ENCODE measurements around the gene FIS1.
A peak's percentile ranks its signal among the peaks of the same experiment; 100 is the strongest.
"Not testable (repeated sequence)": the region's sequence is repeated elsewhere in the genome, so short reads cannot be mapped to it uniquely, and the experiment has no call there.

Gene FIS1

DNA sequence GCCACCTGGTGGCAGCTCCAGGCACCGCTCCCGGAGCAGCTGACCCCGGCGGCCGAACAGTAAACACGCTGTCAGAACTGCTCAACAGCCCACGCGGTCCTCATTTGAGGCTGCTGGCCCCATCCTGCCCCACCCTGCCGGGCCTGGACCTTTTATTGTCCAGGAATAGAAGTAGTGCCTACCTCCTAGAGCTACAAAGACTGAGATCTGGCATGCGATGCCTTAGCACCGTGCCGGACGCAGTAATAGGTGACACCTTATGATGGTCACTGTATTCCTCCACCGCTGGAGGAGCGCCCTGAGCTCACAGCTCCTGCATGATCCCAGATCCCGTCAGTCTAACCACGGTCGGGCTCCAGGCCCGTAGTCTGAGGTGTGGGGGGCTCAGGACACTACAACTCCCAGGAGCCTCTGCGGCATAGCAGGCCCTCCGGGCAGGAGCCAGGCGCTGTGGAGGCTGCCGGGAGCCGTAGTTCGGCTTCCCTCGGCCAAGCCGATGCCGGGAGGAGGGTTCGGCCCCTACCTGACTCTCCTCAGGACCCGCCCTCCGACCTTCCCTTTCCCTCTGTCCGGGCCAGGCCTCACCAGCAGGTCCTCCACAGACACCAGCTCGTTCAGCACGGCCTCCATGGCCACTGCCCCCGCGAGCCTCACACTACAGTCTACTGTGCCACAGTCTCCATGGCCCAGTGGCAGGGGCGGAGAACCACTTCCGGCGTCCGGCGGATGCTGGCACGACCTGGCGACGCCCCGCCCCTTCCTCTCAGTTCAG lies at the start of gene FIS1:
Gene FIS1, minus strand, starts transcription at position 707 of the 772 bp plus-strand sequence. Its CDS starts 77 bp downstream, at position 630.
- peak; percentile 96 for DNase-seq (ENCODE audit: low spot score)

DNA sequence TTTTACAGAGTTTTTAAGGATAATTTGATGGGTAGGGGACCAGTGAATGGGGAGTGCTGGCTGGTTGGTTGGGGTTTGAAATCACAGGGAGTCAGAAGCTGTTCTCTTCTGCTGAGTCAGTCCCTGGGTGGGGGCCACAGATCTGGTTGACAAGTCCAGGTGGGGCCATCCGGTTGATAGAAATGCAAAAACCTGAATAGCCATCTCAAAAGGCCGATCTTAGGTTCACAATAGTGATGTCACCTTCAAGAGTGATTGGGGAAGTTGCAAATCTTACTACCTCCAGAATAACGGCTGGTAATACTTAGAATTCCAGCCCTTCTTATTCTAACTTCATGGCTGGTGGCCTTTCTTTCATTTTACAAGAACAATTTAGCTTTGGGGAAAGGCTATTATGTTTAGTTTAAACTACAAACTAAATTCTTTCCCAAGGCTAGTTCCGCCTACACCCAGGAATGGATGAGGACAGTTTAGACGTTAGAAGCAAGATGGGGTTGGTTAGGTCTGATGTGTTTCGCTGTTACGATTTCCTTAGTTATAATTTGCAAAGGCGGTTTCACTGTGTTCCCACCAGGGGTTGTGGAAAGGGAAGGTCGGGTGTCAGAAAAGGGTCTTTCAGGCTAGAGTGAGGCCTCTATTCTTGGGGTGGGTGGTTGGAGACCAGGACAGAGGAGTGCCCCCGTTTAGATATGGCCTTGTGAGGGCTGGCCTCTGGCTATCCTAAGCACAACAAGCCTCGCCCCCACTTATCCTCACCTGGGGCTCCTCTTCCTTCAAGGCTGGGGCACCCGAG lies 49.4 kb upstream of the FIS1 start:
- DNase-seq (ENCODE audit: low spot score) = no peak

DNA sequence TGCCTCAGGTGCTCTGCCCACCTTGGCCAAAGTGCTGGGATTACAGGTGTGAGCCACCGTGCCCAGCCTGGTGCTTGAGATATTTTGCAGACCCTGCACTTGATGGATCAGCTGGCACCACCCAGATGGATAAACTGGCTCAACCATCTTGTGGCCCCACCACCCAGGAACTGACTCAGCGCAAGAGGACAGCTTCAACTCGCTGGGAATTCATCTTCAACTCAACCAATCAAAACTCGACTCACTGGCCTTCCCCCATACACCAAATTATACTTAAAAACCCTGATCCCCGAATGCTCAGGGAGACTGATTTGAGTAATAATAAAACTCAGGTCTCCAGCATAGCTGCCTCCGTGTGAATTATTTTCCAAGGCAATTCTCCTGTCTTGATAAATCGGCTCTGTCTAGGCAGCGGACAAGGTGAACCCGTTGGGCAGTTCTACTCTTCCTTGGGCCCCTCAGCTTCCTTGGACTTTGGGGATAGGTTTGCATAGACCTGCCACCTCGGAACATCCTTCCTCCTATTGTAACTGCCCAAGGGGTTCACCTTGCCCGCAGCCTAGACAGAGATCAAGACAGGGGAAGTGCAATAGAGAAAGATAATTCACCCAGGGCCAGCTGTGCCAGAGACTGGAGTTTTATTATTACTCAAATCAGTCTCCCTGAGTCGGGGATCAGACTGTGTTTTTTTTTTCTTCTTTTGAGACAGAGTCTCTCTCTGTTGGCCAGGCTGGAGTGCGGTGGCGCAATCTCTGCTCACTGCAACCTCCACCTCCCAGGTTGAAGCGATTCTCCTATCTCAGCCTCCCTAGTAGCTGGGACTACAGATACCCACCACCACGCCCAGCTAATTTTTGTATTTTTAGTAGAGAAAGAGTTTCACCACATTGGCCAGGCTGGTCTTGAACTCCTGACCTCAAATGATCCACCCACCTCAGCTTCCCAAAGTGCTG lies 48.5 kb upstream of the FIS1 start:
- not testable (repeated sequence) for DNase-seq (ENCODE audit: low spot score)

- DNase-seq (ENCODE audit: low spot score) = not testable (repeated sequence)
Measured at GRCh38 chr7:101292566-101292965, 47.7 kb upstream of the FIS1 start.

DNA sequence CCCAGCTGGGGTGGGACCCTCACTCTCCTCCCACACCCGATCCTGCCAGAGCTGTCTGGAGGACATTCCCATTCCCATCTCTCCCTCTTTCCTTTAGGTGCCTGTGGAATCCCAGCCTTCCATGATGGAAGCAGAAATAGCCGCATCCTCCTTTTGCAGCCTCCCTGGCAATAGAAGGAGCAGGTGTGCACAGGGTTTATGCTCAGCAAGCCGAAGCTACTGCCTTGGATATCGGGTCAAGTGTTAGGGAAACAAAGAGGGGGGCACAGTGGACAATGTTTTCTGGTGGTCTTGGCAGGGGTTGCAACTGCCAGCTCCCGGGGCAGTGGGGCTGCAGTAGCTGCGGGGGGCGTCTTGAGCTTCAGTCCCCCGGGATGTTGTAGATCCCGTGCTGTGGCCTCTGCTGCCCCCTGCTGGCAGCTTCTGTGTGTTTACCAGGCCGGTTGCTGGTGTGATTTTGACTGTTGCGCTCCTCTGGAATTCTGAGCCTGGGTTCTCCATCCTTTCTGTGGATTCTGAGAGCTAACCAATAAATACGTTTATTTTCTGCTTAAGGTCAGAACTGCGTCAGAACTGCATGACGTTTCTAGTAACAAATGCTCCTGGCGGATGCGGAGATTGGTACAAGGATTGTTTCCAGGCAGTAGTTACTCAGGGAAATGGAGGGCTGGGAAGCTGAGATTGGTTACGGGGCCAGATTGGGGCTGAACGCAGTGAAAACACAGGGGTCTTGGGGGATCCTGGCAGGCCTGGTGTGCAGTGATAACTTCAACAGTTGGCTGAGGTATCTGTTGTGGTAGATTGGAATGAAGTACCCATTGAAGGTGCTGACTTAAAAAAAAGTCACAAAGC lies 45.5 kb upstream of the FIS1 start:
- peak; percentile 50 for DNase-seq (ENCODE audit: low spot score)

DNA sequence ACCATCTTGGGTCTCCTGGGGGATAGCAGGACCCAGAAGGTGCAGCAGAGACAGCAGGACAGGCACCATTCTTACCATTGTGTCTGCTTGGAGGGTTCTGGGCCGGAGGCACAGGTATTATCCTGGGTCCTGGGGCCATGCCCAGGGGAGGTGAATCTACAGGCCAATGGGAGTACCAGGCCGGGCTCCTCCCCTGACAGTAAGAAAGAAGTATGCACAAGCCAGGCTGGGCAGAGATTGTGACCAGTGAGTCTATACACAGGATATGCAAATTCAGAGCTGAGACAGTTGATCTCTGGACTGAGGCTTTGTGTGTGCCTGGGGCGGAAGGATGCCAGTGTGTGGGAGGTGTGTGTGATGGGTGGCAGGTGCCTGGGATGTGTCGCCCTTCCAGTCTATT lies 44.8 kb upstream of the FIS1 start:
- DNase-seq (ENCODE audit: low spot score) = not testable (repeated sequence)

DNA sequence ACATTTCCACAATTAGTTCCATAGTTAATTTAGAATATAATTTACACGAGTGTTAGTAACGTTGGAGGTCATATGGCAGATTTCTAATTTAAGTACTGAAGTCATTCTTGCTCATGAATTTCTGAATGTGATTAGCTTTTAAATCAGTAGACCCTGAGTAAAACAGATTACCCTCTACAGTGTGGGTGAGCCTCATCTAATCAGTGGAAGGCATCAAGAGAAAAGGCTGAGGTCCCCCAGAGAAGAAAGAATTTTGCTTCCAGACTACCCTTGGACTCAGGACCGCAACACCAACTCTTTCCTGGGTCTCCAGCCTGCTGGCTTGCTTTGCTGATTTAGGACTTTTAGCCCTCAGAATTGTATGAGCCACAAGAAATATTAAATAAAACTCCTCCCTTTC lies 43.6 kb upstream of the FIS1 start:
- DNase-seq (ENCODE audit: low spot score) = no peak

DNA sequence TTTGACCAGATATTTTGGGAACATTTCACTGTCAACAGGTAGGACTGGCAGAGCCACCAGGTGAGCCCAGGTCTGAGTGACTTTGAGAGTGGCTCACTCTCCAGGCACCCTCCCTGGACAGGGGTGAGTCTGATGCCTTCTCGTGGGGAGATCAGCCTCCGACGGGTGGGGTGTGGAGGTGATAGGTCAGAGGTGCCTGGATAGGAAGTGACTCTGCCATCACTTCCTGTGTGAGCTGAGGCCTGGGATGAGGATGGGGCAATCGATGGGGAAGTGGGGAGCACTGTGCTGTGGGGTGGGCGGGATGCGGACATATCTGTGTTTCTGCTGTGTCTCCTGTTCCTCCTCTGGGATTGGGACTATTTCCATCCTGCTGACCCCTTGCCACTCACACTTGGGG lies 42.2 kb upstream of the FIS1 start:
- DNase-seq (ENCODE audit: low spot score) = no peak

DNA sequence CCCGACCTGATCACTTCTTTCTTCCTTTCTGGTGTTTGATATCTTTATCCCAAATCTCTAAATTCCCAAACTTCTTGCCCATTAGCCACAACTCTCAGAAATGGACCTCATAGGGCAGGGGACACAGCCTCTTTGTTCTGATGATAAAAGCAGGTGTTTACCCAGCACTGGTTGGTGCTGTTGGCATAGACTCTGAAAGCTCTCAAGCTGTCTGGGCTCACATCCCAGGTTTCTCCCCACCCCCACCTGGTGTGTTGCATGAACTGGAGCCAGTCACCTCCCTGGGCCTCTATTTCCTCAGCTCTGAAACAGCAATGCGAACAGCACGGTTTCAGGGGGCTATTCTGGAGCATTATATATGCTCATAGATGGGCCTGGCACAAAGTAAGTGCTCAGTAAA lies 41.0 kb upstream of the FIS1 start:
- not testable (repeated sequence) for DNase-seq (ENCODE audit: low spot score)

DNA sequence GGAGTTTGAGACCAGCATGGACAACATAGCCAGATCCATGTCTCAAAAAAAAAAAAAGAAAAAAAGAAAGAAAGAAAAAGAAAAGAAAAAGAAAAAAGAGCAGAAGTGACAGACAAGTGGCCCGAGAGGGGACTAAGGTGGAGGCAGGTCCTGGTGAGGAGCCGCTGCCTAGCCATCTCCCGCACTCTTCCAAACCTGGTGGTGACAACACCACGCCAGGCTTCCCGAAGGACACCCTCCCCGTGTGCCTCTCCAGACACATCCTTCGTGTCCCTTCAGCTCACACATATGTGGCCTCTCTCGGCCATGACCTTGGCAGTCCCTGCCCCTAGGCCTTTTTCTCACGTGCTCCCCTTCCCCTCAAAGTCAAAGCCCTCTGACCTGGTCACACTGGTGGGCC lies 40.3 kb upstream of the FIS1 start:
- no peak for DNase-seq (ENCODE audit: low spot score)

DNA sequence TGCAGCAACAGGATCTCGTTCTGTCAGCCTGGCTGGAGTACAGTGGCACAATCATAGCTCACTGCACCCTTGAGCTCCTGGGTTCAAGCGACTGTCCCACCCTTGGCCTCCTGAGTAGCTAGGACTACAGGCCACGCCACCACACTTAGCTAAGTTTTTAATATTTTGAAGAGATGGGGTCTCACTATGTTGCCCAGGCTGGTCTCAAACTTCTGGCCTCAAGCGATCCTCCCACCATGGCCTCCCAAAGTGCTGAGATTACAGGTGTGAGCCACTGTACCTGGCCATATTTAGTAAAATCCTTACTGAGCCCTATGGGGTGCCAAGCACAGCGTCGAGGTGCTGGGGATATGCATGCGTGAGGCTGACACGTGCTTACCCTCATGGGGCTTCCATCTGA lies 36.0 kb upstream of the FIS1 start:
- DNase-seq (ENCODE audit: low spot score) = not testable (repeated sequence)

- DNase-seq (ENCODE audit: low spot score) = no peak
Measured at GRCh38 chr7:101278461-101279292, 33.8 kb upstream of the FIS1 start.

DNA sequence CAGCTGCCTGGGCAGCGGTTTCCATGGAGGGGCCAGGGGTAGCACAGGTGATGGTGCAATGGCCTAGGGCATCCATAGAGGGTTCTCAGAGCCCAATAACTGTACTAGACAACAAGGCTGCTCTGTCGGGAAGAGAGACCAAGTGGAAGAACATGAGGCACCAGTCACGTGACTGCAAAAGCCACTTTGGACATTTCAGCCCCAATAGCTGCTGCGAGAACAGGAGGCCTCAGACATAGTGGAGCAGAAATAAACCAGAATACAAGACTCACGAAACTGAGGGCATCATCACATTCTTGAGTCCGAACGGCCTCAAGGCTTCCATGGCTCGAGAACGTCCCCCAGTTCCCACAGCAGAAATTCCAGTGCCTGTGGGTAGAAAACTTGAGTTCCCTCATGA lies 32.3 kb upstream of the FIS1 start:
- no peak for DNase-seq (ENCODE audit: low spot score)

GRCh38 chr7:101273206-101273605 lies 28.3 kb upstream of the FIS1 start:
- DNase-seq (ENCODE audit: low spot score) = no peak

DNA sequence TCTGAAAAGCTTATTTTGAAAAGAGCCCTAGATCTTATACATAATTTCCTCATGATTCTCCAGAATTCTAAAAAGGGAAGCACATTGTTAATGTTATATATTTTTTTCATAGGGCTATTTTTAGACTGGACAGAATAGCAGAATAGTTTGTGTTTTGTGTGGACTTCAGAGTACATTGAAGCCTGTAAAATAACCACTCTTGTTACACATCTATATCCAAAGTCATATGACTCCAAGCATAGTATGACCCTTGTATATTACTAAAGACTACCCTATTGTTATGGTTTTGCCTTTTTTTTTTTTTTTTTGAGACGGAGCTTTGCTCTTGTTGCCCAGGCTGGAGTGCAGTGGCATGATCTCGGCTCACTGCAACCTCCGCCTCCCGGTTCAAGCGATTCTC lies 26.1 kb upstream of the FIS1 start:
- no peak for DNase-seq (ENCODE audit: low spot score)

GRCh38 chr7:101269664-101270063 lies 24.8 kb upstream of the FIS1 start:
- no peak for DNase-seq (ENCODE audit: low spot score)

- no peak for DNase-seq (ENCODE audit: low spot score)
Measured at GRCh38 chr7:101265622-101266516, 21.0 kb upstream of the FIS1 start.

DNA sequence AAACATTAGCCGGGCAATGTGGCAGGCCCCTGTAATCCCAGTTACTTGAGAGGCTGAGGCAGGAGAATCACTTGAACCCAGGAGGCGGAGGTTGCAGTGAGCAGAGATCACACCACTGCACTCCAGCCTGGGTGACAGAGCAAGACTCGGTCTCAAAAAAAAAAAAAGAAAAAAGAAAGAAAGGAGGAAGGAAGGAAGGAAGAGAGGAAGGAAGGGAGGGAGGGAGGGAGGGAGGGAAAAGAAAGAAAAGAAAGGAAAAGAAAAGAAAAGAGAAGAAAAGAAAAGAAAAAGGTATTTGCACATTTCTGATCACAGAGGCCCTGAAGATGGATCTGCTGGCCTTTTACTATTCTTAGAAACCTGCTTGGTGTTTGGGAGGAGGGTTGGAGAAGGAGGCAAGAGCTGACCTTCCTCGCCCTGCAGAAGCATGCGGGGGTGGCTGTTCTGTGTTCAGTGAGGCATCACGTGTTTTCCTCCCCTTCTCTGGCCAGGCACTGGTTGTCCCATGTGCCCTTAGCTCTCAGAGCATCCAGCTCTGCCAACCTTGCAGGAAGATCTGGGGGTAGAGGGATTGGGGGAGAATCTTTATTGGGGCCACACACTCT lies 19.3 kb upstream of the FIS1 start:
- DNase-seq (ENCODE audit: low spot score) = not testable (repeated sequence)

- no peak for DNase-seq (ENCODE audit: low spot score)
Measured at GRCh38 chr7:101258243-101258731, 13.4 kb upstream of the FIS1 start.
